Measurements from ENCODE around the gene RAB40AL.

DNA sequence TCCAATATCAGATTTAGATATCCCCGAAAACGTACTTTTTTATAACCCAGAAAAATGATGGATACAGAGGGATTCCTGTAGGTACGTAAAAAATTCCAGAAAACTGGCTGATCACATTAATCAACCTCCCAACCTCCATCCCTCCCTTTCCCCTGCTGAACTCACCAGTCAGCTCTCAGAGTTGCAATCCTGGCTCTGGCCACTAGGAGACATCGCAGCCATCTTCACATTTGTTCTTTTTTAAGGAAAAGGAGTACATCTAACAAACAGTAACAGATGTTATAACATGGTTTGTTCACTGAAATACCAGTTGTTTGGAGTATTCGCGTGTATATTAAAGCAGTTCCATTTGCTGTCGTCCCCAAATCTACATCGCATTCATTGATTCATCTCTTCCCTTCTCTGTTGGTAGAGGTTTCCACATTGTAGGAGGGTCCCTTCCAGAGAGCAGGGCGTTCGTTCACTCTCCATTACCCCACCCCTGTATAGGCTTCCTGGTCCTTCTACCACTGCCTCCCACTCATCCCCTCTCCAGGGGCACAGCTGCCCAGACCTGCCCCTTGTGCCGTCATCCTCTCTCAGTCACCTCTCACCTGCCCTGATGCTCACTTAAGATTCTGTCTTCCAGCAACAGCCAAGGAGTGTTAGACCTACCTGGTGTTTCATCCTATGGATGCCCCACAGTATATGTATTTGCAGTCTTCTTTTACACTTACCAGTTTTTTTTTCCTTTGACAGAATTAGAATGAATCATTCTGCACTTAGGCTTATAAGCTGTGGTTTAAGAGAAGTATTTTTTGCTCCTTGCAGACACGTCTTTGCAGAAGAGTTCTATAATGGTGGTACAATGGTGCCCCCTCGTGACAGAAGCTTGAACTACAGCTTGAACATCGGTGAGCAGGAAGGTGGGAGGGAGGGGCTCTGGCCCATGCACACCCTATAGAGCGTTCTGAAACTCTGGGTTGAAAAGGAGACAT lies 36.8 kb upstream of the RAB40AL start:
- peak; percentile 62 to 70 for TF ChIP-seq CTCF (conservative IDR thresholded peaks at IDR 0.05; ENCODE audit: low read depth in 2 of 2)
- TF ChIP-seq ZNF331 (CRISPR knock-in tag; IDR thresholded peaks at IDR 0.05; ENCODE audit: low read depth) = no peak

Data from GM23338 (cell line).